Testis (tissue), 2 donors: ENCODE data around the gene CPAMD8.

Experiments used
- POLR2A ChIP-seq: fragments of 450-650 bp; IDR thresholded peaks from one replicate; pipeline ENCODE4 v1.6.1; 2017; ENCODE audit warnings: antibody characterized with exemption, mild to moderate bottlenecking, moderate library complexity
- TF ChIP-seq, protein P1 (sequence below), 3 experiments: fragments of 450-650 bp in 2 of 3; fragments of 200-600 bp in 1 of 3; sonication (generic) in 1 of 3; IDR thresholded peaks; one replicate each; pipeline ENCODE4 v1.5.1; 2016 to 2019; ENCODE audit warnings: antibody characterized with exemption in 3 of 3, mild to moderate bottlenecking in 2 of 3, moderate library complexity in 1 of 3

GRCh38 chr19:17041976-17042375 lies 15.4 kb upstream of the CPAMD8 start:
- TF ChIP-seq, protein P1, sequence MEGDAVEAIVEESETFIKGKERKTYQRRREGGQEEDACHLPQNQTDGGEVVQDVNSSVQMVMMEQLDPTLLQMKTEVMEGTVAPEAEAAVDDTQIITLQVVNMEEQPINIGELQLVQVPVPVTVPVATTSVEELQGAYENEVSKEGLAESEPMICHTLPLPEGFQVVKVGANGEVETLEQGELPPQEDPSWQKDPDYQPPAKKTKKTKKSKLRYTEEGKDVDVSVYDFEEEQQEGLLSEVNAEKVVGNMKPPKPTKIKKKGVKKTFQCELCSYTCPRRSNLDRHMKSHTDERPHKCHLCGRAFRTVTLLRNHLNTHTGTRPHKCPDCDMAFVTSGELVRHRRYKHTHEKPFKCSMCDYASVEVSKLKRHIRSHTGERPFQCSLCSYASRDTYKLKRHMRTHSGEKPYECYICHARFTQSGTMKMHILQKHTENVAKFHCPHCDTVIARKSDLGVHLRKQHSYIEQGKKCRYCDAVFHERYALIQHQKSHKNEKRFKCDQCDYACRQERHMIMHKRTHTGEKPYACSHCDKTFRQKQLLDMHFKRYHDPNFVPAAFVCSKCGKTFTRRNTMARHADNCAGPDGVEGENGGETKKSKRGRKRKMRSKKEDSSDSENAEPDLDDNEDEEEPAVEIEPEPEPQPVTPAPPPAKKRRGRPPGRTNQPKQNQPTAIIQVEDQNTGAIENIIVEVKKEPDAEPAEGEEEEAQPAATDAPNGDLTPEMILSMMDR (IDR thresholded peaks at IDR 0.05): no peak
- no peak for TF ChIP-seq POLR2A
